HepG2 (cell line): ENCODE results near the gene GPRC5D. TPM values are rescaled to one million over a fixed set of nuclear protein-coding genes. Genes with fewer than 3 reads are reported as not detected.
A peak's percentile ranks its signal among the peaks of the same experiment; 100 is the strongest.

Experiments used
- ATAC-seq: fragments of 200-7000 bp; cut with Tn5 transposase; 3 replicates; pipeline ENCODE4 v1.9.1; 2020; ENCODE audit warnings: mild to moderate bottlenecking, moderate library complexity
- BruUV-seq: library from RNA; stranded (reverse); fragments of 400-500 nt; replicated peaks from 2 replicates; lab custom pipeline; 2021; lab: Mats Ljungman, UMichigan
- CTCF ChIA-PET: fragments of 300-600 bp; formaldehyde crosslinking; extraction: SDS; loops from one replicate; lab custom pipeline; 2021; ENCODE audit warnings: low total read pairs, inconsistent platforms, low intra/inter-chr PET ratio; lab: Yijun Ruan, JAX
- POLR2A ChIA-PET: fragments of 350-600 bp; sonication (Branson Sonifier 250); formaldehyde crosslinking; loops from one replicate; lab custom pipeline; 2020; ENCODE audit warnings: antibody characterized with exemption, inconsistent platforms; lab: Yijun Ruan, JAX
- DNase-seq: peaks from one replicate; pipeline ENCODE4 v3.0.0-alpha.2; 2015; ENCODE audit warnings: low spot score
- FAIRE-seq: peaks from 3 replicates; lab custom pipeline; 2011; peaks lifted over from hg19 to GRCh38; lab: Jason Lieb, UNC
- H2AFZ ChIP-seq: one replicate; pipeline ENCODE4 v1.6.1; 2011; ENCODE audit warnings: low read length, inconsistent platforms
- H3K27ac ChIP-seq: fragments of 300-600 bp; 3 replicates; pipeline ENCODE4 v1.8.0; 2011; ENCODE audit warnings: mixed run types, mild to moderate bottlenecking, mixed read lengths, low read length, inconsistent platforms; ENCODE audit not compliant: insufficient read depth; ENCODE audit errors: extremely low read length
- H3K27me3 ChIP-seq, 2 experiments: fragments of 200-600 bp in 1 of 2; 2 replicates in 1 of 2; 3 replicates in 1 of 2; pipeline versions ENCODE4 v1.6.0 to v1.8.0; 2011; ENCODE audit warnings: low read length in 2 of 2, mild to moderate bottlenecking in 2 of 2, moderate library complexity in 2 of 2, inconsistent platforms in 1 of 2; ENCODE audit not compliant: insufficient read depth in 2 of 2, control insufficient read depth in 1 of 2
- H3K36me3 ChIP-seq, 2 experiments: fragments of 200-600 bp in 1 of 2; replicated peaks in 1 of 2; 2 replicates in 1 of 2; 3 replicates in 1 of 2; pipeline versions ENCODE4 v1.5.1 to v1.8.0; 2011; ENCODE audit warnings: low read length in 2 of 2, inconsistent platforms in 1 of 2; ENCODE audit not compliant: insufficient read depth in 2 of 2, control insufficient read depth in 1 of 2
- H3K4me1 ChIP-seq: 2 replicates; pipeline ENCODE4 v1.5.1; 2012; ENCODE audit warnings: low read length, inconsistent platforms; ENCODE audit not compliant: insufficient read depth
- H3K4me2 ChIP-seq: 2 replicates; pipeline ENCODE4 v1.6.0; 2011; ENCODE audit warnings: low read depth, low read length, inconsistent platforms
- H3K4me3 ChIP-seq, 3 experiments: fragments of 200-600 bp in 1 of 3; sonication (generic), shearing (Covaris generic) in 1 of 3; replicated peaks in 1 of 3; 2 replicates each; pipeline ENCODE4 v1.5.1; 2011 to 2016; ENCODE audit warnings: low read length in 3 of 3, inconsistent platforms in 2 of 3, low read depth in 2 of 3, mild to moderate bottlenecking in 2 of 3, control low read depth in 1 of 3, mixed read lengths in 1 of 3; ENCODE audit not compliant: insufficient read depth in 1 of 3
- H3K79me2 ChIP-seq: one replicate; pipeline ENCODE4 v1.6.1; 2011; ENCODE audit warnings: low read length, inconsistent platforms; ENCODE audit not compliant: insufficient read depth
- H3K9ac ChIP-seq: 2 replicates; pipeline ENCODE4 v1.6.0; 2011; ENCODE audit warnings: mild to moderate bottlenecking, low read depth, low read length, inconsistent platforms; ENCODE audit not compliant: insufficient read depth
- H3K9me3 ChIP-seq: 2 replicates; pipeline ENCODE4 v1.5.1; 2012; ENCODE audit warnings: mild to moderate bottlenecking, low read length
- H4K20me1 ChIP-seq: 2 replicates; pipeline ENCODE4 v1.6.0; 2011; ENCODE audit warnings: inconsistent platforms, mild to moderate bottlenecking, low read length, moderate library complexity; ENCODE audit not compliant: insufficient read depth
- ARID5B ChIP-seq: IDR thresholded peaks from 2 replicates; pipeline ENCODE4 v1.4.0; 2020; ENCODE audit warnings: mild to moderate bottlenecking, missing genetic modification reagents
- FOSL1 ChIP-seq: sonication (generic); formaldehyde crosslinking; IDR thresholded peaks from 2 replicates; pipeline ENCODE4 v1.9.0; 2021; ENCODE audit warnings: missing genetic modification reagents, borderline replicate concordance
- FOSL2 ChIP-seq: sonication (generic); formaldehyde crosslinking; IDR thresholded peaks from 2 replicates; pipeline ENCODE4 v1.4.0; 2020; ENCODE audit warnings: missing genetic modification reagents
- FOXJ3 ChIP-seq: sonication (generic); formaldehyde crosslinking; IDR thresholded peaks from 2 replicates; pipeline ENCODE4 v1.4.0; 2020; ENCODE audit warnings: missing genetic modification reagents, mild to moderate bottlenecking, borderline replicate concordance
- MAF1 ChIP-seq: sonication (generic); formaldehyde crosslinking; IDR thresholded peaks from 2 replicates; pipeline ENCODE4 v1.5.0; 2020; ENCODE audit warnings: missing genetic modification reagents, borderline replicate concordance
- MYNN ChIP-seq: sonication (generic); formaldehyde crosslinking; IDR thresholded peaks from 2 replicates; pipeline ENCODE4 v1.4.0; 2020; ENCODE audit warnings: mild to moderate bottlenecking, low read depth, missing genetic modification reagents
- SKIL ChIP-seq: sonication (generic); formaldehyde crosslinking; IDR thresholded peaks from 2 replicates; pipeline ENCODE4 v1.8.0; 2022; ENCODE audit warnings: missing genetic modification reagents, mild to moderate bottlenecking, moderate library complexity, borderline replicate concordance
- TERF1 ChIP-seq: sonication (generic); formaldehyde crosslinking; IDR thresholded peaks from 2 replicates; pipeline ENCODE4 v1.8.0; 2022; ENCODE audit warnings: mild to moderate bottlenecking, missing genetic modification reagents, moderate library complexity
- TSC22D2 ChIP-seq: sonication (generic); formaldehyde crosslinking; IDR thresholded peaks from 2 replicates; pipeline ENCODE4 v1.5.1; 2020; ENCODE audit warnings: missing genetic modification reagents, mild to moderate bottlenecking, borderline replicate concordance
- ZBTB2 ChIP-seq: sonication (generic); formaldehyde crosslinking; IDR thresholded peaks from 2 replicates; pipeline ENCODE4 v1.8.0; 2022; ENCODE audit warnings: low read depth, missing genetic modification reagents
- ZFYVE20 ChIP-seq: sonication (generic); formaldehyde crosslinking; IDR thresholded peaks from 2 replicates; pipeline ENCODE4 v1.8.0; 2023; ENCODE audit warnings: low read depth, mild to moderate bottlenecking, moderate library complexity, missing genetic modification reagents, borderline replicate concordance
- ZNF576 ChIP-seq: sonication (generic); formaldehyde crosslinking; IDR thresholded peaks from 2 replicates; pipeline ENCODE4 v1.4.0; 2020; ENCODE audit warnings: mild to moderate bottlenecking, missing genetic modification reagents
- WGBS: methylation state at CpG from one replicate; pipeline ENCODE4 v1.1.6; 2017; ENCODE audit warnings: low lambda C conversion rate; 5-methylcytosine and 5-hydroxymethylcytosine counted together
- in situ Hi-C: cut with HindIII; loops from 2 replicates; pipeline ENCODE4 v1.10.0; 2017; ENCODE audit warnings: low pct_unique_long_range_greater_than_20kb; ENCODE audit not compliant: extremely low pct_ligation_motif_present
- intact Hi-C: fragments of 100-400 bp; cut with micrococcal nuclease; formaldehyde crosslinking; loops from one replicate; pipeline ENCODE4 v1.10.0; 2022; ENCODE audit not compliant: unreplicated experiment
- polyA plus RNA-seq, 8 experiments: library from polyadenylated mRNA; depleted of rRNA in 3 of 8; stranded (reverse) in 7 of 8; unstranded in 1 of 8; fragments of >200 nt; fragmentation: Illumina TruSeq in 4 of 8; extraction: Trizol in 4 of 8; gene quantifications; 2 replicates each; pipeline versions ENCODE4 v1.2.1 to v1.2.3, GENCODE V29; 2011 to 2016; ENCODE audit warnings: low read depth in 4 of 8, missing spikeins in 1 of 8, mixed read lengths in 1 of 8; ENCODE audit not compliant: insufficient read depth in 1 of 8
- total RNA-seq, 5 experiments: library from RNA; depleted of rRNA; stranded (reverse); fragments of >200 nt; fragmentation: Illumina TruSeq; extraction: Trizol; gene quantifications; 2 replicates each; pipeline ENCODE4 v1.2.3, GENCODE V29; 2016; ENCODE audit warnings: low read depth in 1 of 5

GPRC5D gene
- total and polyA plus RNA-seq, 2 of the 13 experiments (the other 11 are each of a cell fraction or from before 2014, with no cell fraction given) = not detected

- H3K4me3 ChIP-seq = no peak overlapping the region
- ATAC-seq (peak; percentile 37; the same call in 2 of the 3 replicates), DNase-seq (peak; percentile 58), FAIRE-seq (no peak)
- peaks cover 1 to 14% of the 10 kb centered on the region in 2 experiments; a peak in 4 of 5 replicates for H3K27me3 ChIP-seq
- H3K79me2 ChIP-seq = no peaks in the 10 kb centered on the region
- peak overlapping the region; percentile 10; the same call in 1 of the 2 replicates for H3K4me2 ChIP-seq
- POLR2A ChIA-PET = no interaction called here
- H2AFZ ChIP-seq = no peak overlapping the region
- intact Hi-C loops = no loop called here
- no peaks in the 10 kb centered on the region for H3K36me3 ChIP-seq
- CTCF ChIA-PET = no interaction called here
- 55% methylated on average over 14 of the region's 14 CpGs for WGBS
- no peaks in the 10 kb centered on the region for H4K20me1 ChIP-seq
- H3K27ac ChIP-seq = no peak overlapping the region
- H3K9ac ChIP-seq = no peak overlapping the region
- BruUV-seq = no TSS peak
- H3K4me1 ChIP-seq = peaks cover 21% of the 10 kb centered on the region
- in situ Hi-C loops = no loop called here
- H3K9me3 ChIP-seq = no peaks in the 10 kb centered on the region
- no peak for TF ChIP-seq SKIL (CRISPR knock-in tag)
- TF ChIP-seq ZBTB2 (CRISPR knock-in tag) = no peak
- TF ChIP-seq FOSL1 (CRISPR knock-in tag) = no peak
- TF ChIP-seq FOXJ3 (CRISPR knock-in tag) = no peak
- no peak for TF ChIP-seq ZFYVE20 (CRISPR knock-in tag)
- TF ChIP-seq TSC22D2 (CRISPR knock-in tag) = no peak
- no peak for TF ChIP-seq ZNF576 (CRISPR knock-in tag)
- 0 out of 2 replicates have a peak, but pooled peaks have one; percentile 16 for TF ChIP-seq FOSL2
- TF ChIP-seq MAF1 = no peak
- no peak for TF ChIP-seq TERF1 (CRISPR knock-in tag)
- 0 out of 2 replicates have a peak, but pooled peaks have one; percentile 10 for TF ChIP-seq ARID5B (CRISPR knock-in tag)
- TF ChIP-seq MYNN = no peak
Observed at GRCh38 chr12:12903642-12904609, 48.0 kb downstream of the GPRC5D start.
